BE2C (cell line): ENCODE data around the gene TMEM233.

ENCODE experiments used
- DNase-seq: peaks from one replicate; pipeline ENCODE4 v3.0.0-alpha.2; 2020
- H3K27me3 ChIP-seq: fragments of 250-450 bp; sonication (Bioruptor Pico); 2 replicates; pipeline ENCODE4 v1.5.1; 2020; ENCODE audit warnings: mild to moderate bottlenecking
- H3K36me3 ChIP-seq: fragments of 250-450 bp; sonication (Bioruptor Pico); 2 replicates; pipeline ENCODE4 v1.5.1; 2020; ENCODE audit warnings: mild to moderate bottlenecking
- H3K4me1 ChIP-seq: fragments of 250-450 bp; sonication (Bioruptor Pico); 2 replicates; pipeline ENCODE4 v1.5.1; 2020
- H3K4me3 ChIP-seq: 2 replicates; pipeline ENCODE4 v1.5.1; 2011; ENCODE audit warnings: low read depth, low read length
- H3K9me3 ChIP-seq: fragments of 250-450 bp; sonication (Bioruptor Pico); 2 replicates; pipeline ENCODE4 v1.5.1; 2020
- TF ChIP-seq, protein P1 (sequence below): IDR thresholded peaks from 2 replicates; pipeline ENCODE4 v1.5.1; 2012; ENCODE audit warnings: mild to moderate bottlenecking, low read depth, low read length

The TMEM233 gene

DNA sequence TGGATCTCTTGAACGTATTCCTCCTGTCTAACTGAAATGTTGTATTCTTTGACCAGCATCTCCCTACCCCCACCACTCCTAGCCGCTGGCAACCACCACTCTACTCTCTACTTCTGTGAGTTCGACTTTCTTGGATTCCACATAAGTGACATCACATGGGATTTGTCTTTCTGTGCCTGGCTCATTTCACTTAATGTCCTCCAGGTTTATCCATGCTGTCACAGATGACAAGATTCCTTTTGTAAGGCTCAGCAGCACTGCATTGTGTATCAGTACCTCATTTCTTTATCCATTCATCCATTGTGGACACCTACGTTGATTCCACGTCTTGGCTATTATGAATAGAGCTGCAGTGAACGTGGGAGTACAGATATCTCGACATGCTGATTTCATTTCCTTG lies 84.9 kb downstream of the TMEM233 start:
- no peaks in the 10 kb centered on the region for H3K9me3 ChIP-seq
- H3K27me3 ChIP-seq, result no peaks in the 10 kb centered on the region
- TF ChIP-seq, protein P1, sequence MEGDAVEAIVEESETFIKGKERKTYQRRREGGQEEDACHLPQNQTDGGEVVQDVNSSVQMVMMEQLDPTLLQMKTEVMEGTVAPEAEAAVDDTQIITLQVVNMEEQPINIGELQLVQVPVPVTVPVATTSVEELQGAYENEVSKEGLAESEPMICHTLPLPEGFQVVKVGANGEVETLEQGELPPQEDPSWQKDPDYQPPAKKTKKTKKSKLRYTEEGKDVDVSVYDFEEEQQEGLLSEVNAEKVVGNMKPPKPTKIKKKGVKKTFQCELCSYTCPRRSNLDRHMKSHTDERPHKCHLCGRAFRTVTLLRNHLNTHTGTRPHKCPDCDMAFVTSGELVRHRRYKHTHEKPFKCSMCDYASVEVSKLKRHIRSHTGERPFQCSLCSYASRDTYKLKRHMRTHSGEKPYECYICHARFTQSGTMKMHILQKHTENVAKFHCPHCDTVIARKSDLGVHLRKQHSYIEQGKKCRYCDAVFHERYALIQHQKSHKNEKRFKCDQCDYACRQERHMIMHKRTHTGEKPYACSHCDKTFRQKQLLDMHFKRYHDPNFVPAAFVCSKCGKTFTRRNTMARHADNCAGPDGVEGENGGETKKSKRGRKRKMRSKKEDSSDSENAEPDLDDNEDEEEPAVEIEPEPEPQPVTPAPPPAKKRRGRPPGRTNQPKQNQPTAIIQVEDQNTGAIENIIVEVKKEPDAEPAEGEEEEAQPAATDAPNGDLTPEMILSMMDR, result no peak
- peaks cover 72% of the 10 kb centered on the region for H3K36me3 ChIP-seq
- no peak overlapping the region for H3K4me3 ChIP-seq
- DNase-seq, result no peak
- no peaks in the 10 kb centered on the region for H3K4me1 ChIP-seq

DNA sequence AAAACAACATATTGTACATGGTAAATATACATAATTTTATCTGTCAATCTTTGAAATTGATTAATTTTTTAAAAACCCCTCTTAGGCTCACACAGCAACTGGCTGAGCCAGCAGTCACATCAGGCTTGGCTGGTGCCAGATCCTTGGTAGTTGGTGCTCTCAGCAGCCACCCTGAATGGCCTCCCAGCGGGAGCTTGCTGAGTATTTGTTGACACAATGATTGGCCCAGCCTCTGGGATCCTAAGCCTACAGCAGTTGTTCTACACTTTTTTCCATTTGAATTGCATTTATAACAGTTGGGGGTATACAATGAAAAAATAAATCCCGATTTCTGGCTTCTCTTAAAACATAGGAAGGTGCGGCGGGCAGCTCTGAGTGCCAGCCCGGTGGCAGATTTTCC lies 85.5 kb downstream of the TMEM233 start:
- H3K4me3 ChIP-seq, result no peak overlapping the region
- no peak for DNase-seq
- no peaks in the 10 kb centered on the region for H3K9me3 ChIP-seq
- no peaks in the 10 kb centered on the region for H3K27me3 ChIP-seq
- peaks cover 65% of the 10 kb centered on the region for H3K36me3 ChIP-seq
- TF ChIP-seq, protein P1, result no peak
- no peaks in the 10 kb centered on the region for H3K4me1 ChIP-seq

DNA sequence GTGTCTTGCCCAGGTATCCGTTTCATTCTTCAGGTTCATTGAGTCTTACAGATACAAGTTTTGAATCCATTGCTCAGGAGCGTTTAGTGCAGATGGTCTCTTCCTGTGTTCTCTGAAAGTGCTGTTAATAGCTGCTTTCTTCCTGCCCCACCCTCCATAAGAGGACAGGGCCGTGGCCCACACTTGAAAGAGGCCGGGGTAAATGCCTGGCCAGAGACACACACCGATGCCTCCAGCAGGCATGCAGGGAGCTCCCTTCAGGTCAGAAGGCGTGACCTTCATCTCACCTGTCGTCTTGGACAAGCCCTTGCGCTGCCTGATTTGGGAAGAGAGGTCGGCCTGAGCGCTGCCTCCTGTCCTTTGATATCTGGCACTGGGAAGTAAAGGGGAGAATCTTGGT lies 85.9 kb downstream of the TMEM233 start:
- no peaks in the 10 kb centered on the region for H3K9me3 ChIP-seq
- H3K36me3 ChIP-seq, result peaks cover 61% of the 10 kb centered on the region
- no peaks in the 10 kb centered on the region for H3K27me3 ChIP-seq
- H3K4me3 ChIP-seq, result no peak overlapping the region
- no peak for DNase-seq
- no peaks in the 10 kb centered on the region for H3K4me1 ChIP-seq
- TF ChIP-seq, protein P1, result no peak

DNA sequence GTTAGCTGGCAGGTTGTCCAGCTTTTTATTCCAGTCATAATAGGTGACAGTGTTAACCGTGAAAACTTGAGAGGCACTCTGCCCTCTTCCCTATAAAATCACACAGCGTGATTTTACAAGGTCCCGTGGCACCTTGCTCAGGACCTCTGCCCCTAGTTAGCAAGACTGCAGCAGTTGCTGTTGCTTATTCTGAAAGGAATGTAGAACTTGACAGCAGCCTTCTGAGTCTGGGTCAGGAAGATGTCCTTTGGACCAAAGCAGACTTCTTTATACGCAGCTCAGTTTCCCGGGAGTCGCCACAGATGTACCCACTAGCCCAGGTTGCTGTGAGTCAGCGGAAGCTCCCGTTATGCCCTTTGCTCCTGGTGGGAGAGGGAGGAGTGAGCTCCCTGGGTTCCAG lies 87.5 kb downstream of the TMEM233 start:
- Histone ChIP-seq H3K4me1 (no peaks in the 10 kb centered on the region), H3K27me3 (no peaks in the 10 kb centered on the region), H3K4me3 (no peak overlapping the region), H3K9me3 (no peaks in the 10 kb centered on the region), H3K36me3 (peaks cover 49% of the 10 kb centered on the region)
- TF ChIP-seq, protein P1, result no peak
- no peak for DNase-seq

DNA sequence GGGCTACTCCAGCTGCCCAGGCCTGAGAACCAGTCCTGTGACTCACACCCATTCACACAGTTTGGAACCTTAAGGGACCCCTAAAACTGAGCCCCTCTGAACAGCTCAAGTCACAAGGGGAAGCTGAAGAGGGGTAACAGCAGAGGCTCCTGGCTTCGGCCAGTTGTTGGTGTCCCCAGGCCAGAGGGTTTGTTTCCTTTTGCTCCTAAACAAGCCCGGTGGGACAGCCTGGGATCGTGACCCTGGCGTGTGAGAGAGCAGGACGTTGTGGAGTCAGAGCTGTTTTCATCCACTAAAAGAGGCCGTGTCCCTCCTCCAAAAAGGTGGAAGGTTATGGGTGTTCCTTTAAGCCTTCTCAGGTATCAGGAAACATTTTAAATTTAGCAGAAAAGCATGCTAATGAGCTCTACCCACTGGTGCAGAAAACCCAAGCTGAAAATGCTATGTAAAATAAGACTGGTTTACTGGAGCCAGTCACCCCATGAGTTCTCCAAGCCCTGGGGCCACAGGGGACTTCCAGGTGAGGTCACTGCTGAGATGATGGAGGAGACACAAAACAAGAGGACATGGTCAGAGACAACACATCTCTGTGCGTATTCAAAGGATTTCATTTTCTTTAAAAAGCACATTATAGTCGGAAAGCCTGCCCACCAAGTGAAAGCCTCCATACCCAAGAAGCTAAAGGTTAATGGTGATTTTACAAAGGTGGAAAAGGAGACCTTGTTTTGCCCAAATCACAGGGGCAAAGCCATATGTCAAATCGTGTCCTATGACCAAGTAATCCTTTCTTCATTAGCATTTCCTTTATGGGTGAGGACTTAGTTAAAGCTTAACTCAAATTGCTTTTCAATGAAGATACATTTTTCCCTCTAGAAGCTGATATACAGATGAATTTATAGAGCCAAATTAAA lies 88.4 kb downstream of the TMEM233 start:
- Histone ChIP-seq H3K36me3 (peaks cover 50% of the 10 kb centered on the region), H3K4me3 (no peak overlapping the region), H3K4me1 (no peaks in the 10 kb centered on the region), H3K9me3 (no peaks in the 10 kb centered on the region), H3K27me3 (no peaks in the 10 kb centered on the region)
- DNase-seq, result no peak
- TF ChIP-seq, protein P1, result no peak

DNA sequence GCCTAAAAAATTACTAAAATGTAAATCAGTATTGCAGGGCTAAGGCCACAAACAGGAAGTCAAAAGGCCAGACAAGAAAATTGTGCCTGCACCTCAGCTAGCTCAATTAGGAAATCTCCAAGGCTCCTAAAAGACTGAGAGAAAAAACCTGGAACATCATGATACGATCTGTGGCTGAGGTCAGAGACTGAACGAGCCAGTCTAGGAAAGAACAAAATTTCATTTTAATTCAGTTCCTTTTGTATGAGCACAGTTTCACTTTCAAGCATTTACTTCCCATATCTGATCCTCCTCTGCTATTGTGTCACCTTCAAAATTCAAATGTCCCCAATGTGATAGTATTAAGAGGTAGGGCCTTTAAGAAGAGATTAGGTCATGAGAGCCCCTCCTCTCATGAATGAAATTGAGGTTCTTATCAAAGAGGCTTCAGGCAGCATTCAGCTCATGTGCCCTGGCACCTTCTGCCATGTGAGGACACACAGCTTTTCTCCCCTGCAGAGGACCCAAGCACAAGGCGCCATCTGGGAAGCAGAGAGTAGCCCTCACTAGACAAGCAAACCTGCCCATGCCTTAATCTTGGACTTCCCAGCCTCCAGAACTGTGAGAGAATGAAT lies 89.2 kb downstream of the TMEM233 start:
- H3K36me3 ChIP-seq, result peaks cover 48% of the 10 kb centered on the region
- H3K9me3 ChIP-seq, result no peaks in the 10 kb centered on the region
- H3K4me1 ChIP-seq, result no peaks in the 10 kb centered on the region
- no peaks in the 10 kb centered on the region for H3K27me3 ChIP-seq
- TF ChIP-seq, protein P1, result no peak
- no peak overlapping the region for H3K4me3 ChIP-seq
- DNase-seq, result no peak
